ENCODE measurements around the gene PIEZO2. TPM values are rescaled to one million over a fixed set of nuclear protein-coding genes. Genes with fewer than 3 reads are reported as not detected.
"Not testable (repeated sequence)": the region's sequence is repeated elsewhere in the genome, so short reads cannot be mapped to it uniquely, and the experiment has no call there.

The PIEZO2 gene
- polyA plus RNA-seq, 1 donor = 23.7 TPM

- no peak for DNase-seq
These were observed 184.2 kb downstream of the PIEZO2 start for GRCh38 chr18:10965119-10965518.

- DNase-seq = no peak
These were observed 195.7 kb downstream of the PIEZO2 start for GRCh38 chr18:10953672-10954071.

GRCh38 chr18:10951631-10952544, 197.5 kb downstream of the PIEZO2 start:
- DNase-seq = no peak

GRCh38 chr18:10950876-10951630, 198.3 kb downstream of the PIEZO2 start:
- no peak for DNase-seq

GRCh38 chr18:10950080-10950875, 199.1 kb downstream of the PIEZO2 start:
- DNase-seq = no peak

- no peak for DNase-seq
These were observed 199.7 kb downstream of the PIEZO2 start for GRCh38 chr18:10949655-10950054.

GRCh38 chr18:10948421-10948820, 200.9 kb downstream of the PIEZO2 start:
- no peak for DNase-seq

GRCh38 chr18:10946058-10946457, 203.3 kb downstream of the PIEZO2 start:
- DNase-seq = no peak

- DNase-seq = no peak
These were observed 206.4 kb downstream of the PIEZO2 start for GRCh38 chr18:10942998-10943397.

- DNase-seq = no peak
These were observed 209.5 kb downstream of the PIEZO2 start for GRCh38 chr18:10939822-10940221.

- no peak for DNase-seq
These were observed 211.4 kb downstream of the PIEZO2 start for GRCh38 chr18:10937743-10938640.

- DNase-seq = no peak
These were observed 213.0 kb downstream of the PIEZO2 start for GRCh38 chr18:10936176-10937053.

GRCh38 chr18:10935588-10935987, 213.8 kb downstream of the PIEZO2 start:
- no peak for DNase-seq

GRCh38 chr18:10933648-10934047, 215.7 kb downstream of the PIEZO2 start:
- not testable (repeated sequence) for DNase-seq

GRCh38 chr18:10930076-10930475, 219.3 kb downstream of the PIEZO2 start:
- DNase-seq = no peak

GRCh38 chr18:10928772-10929373, 220.5 kb downstream of the PIEZO2 start:
- DNase-seq = no peak

- DNase-seq = no peak
These were observed 221.2 kb downstream of the PIEZO2 start for GRCh38 chr18:10928011-10928771.

- DNase-seq = no peak
These were observed 221.9 kb downstream of the PIEZO2 start for GRCh38 chr18:10927286-10927992.

Data from left kidney (tissue), 2 donors.